ENCODE data around the gene IQGAP3. TPM values are rescaled to one million over a fixed set of nuclear protein-coding genes. Genes with fewer than 3 reads are reported as not detected.

IQGAP3 gene
- polyA plus RNA-seq, 1 of the 3 experiments (the other 2 are of a cell fraction), result 15.6 TPM

- TF ChIP-seq REST (IDR thresholded peaks at IDR 0.05; ENCODE audit: low read depth, low read length) (0 out of 2 replicates have a peak, but pooled peaks have one; percentile 17), FOSL2 (IDR thresholded peaks at IDR 0.05; ENCODE audit: borderline replicate concordance, low read depth) (peak; percentile 42; the same call in 1 of the 2 replicates), GATA2 (CRISPR knock-in tag; IDR thresholded peaks at IDR 0.05) (no peak), IRF3 (IDR thresholded peaks at IDR 0.05; ENCODE audit: low read depth, low read length) (no peak), RAD21 (IDR thresholded peaks at IDR 0.05; ENCODE audit: low read length) (peak; percentile 6; the same call in 1 of the 2 replicates), TAF1 (IDR thresholded peaks at IDR 0.05; ENCODE audit: borderline replicate concordance, low read depth, low read length) (no peak)
Observed at GRCh38 chr1:156504821-156505678, 67.3 kb downstream of the IQGAP3 start (continued).

GRCh38 chr1:156504438-156504813 is 67.9 kb downstream of the IQGAP3 start:
- Histone ChIP-seq H2AFZ (ENCODE audit: low read depth) (no peak overlapping the region; the same call in 1 of the 2 replicates), H3F3A (replicated peaks; ENCODE audit: insufficient read depth) (peaks cover 32% of the 10 kb centered on the region), H3K36me3 (replicated peaks in 1 of 2; ENCODE audit: control insufficient read depth in 1 of 2, insufficient read depth in 2 of 2, low read length in 1 of 2) (no peaks in the 10 kb centered on the region), H3K4me3 (ENCODE audit: low read depth in 2 of 2, low read length in 1 of 2) (peak overlapping the region in 1 of 2 experiments; percentile 43; a peak in 2 of 4 replicates), H3K27me3 (ENCODE audit: insufficient read depth) (no peaks in the 10 kb centered on the region), H3K9me2 (no peaks in the 10 kb centered on the region), H3K9ac (peak overlapping the region; percentile 77), H3K9me3 (no peaks in the 10 kb centered on the region), H3K4me1 (ENCODE audit: control insufficient read depth in 1 of 2, insufficient read depth in 2 of 2, low read depth in 1 of 2, low read length in 1 of 2) (peaks cover 39 to 46% of the 10 kb centered on the region in 2 experiments), H3K79me2 (ENCODE audit: insufficient read depth) (peaks cover 19% of the 10 kb centered on the region), H4K20me1 (ENCODE audit: insufficient read depth) (peaks cover 3% of the 10 kb centered on the region), H3K4me2 (peak overlapping the region; percentile 94), H3K27ac (ENCODE audit: low read depth in 2 of 2, low read length in 1 of 2) (peak overlapping the region; percentile 98 to 100)
- 51% methylated on average over 5 of the region's 5 CpGs for WGBS (ENCODE audit: low lambda C conversion rate)
- ChIA-PET POLR2A (interaction anchor here (0.6 to 0.8 kb wide), 2 partner anchors 47 to 247 kb away, joined by 3 to 4 read pairs; partner anchors contain the start of gene HDGF), CTCF (interaction anchor here (0.7 to 1.6 kb wide), 6 partner anchors 24 to 118 kb away, joined by 3 to 9 read pairs (median 3); no protein-coding TSS in a partner anchor)
- DNase-seq, result no peak
- TF ChIP-seq PBX3 (IDR thresholded peaks at IDR 0.05) (no peak), JUND (IDR thresholded peaks at IDR 0.05) (no peak), SMC3 (IDR thresholded peaks at IDR 0.05; ENCODE audit: low read depth, low read length) (no peak), MXI1 (IDR thresholded peaks at IDR 0.05; ENCODE audit: low read depth, low read length) (no peak), TAF1 (IDR thresholded peaks at IDR 0.05; ENCODE audit: borderline replicate concordance, low read depth, low read length) (no peak), CTCF (IDR thresholded peaks at IDR 0.05) (no peak), POLR2AphosphoS5 (IDR thresholded peaks at IDR 0.05; ENCODE audit: low read depth, low read length) (no peak), ELF1 (IDR thresholded peaks at IDR 0.05) (no peak), GATA2 (CRISPR knock-in tag; IDR thresholded peaks at IDR 0.05) (no peak), FOXM1 (IDR thresholded peaks at IDR 0.05; ENCODE audit: low read depth) (no peak)
